Measurements from ENCODE around the gene PTPRT.

GRCh38 chr20:43220612-43221011 lies 30.9 kb upstream of the PTPRT start:
- TF ChIP-seq FOXM1 (IDR thresholded peaks at IDR 0.05; ENCODE audit: low read depth) = no peak
- TF ChIP-seq, protein P1, sequence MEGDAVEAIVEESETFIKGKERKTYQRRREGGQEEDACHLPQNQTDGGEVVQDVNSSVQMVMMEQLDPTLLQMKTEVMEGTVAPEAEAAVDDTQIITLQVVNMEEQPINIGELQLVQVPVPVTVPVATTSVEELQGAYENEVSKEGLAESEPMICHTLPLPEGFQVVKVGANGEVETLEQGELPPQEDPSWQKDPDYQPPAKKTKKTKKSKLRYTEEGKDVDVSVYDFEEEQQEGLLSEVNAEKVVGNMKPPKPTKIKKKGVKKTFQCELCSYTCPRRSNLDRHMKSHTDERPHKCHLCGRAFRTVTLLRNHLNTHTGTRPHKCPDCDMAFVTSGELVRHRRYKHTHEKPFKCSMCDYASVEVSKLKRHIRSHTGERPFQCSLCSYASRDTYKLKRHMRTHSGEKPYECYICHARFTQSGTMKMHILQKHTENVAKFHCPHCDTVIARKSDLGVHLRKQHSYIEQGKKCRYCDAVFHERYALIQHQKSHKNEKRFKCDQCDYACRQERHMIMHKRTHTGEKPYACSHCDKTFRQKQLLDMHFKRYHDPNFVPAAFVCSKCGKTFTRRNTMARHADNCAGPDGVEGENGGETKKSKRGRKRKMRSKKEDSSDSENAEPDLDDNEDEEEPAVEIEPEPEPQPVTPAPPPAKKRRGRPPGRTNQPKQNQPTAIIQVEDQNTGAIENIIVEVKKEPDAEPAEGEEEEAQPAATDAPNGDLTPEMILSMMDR (IDR thresholded peaks at IDR 0.05) = no peak
- TF ChIP-seq SIN3A (IDR thresholded peaks at IDR 0.05; ENCODE audit: borderline replicate concordance, low read depth, low read length) = no peak
- TF ChIP-seq GATA2 (CRISPR knock-in tag; IDR thresholded peaks at IDR 0.05) = no peak

Measured in SK-N-SH (cell line).